ENCODE measurements around the gene GMDS.
"Not testable (repeated sequence)": the region's sequence is repeated elsewhere in the genome, so short reads cannot be mapped to it uniquely, and the experiment has no call there.

The GMDS gene

DNA sequence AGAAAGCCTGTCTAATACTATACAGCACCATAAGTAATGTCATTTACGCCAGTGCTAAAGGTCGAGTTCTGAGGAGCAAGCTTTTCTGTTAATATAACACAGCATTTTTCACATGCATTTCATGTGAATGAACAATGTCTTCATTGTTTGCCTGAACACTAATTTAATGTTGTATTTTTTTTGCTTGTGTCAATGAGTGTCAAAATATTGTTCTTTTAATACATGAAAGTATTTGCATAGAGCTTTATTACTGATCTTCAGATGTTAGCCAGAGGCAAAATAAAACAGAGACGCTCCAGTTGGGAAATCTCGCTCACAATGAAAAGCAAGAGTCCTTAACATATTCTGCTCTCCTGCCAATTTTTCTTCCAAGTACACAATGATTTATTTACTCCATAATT lies 483.9 kb downstream of the GMDS start:
- peak; percentile 81 to 86 for DNase-seq

DNA sequence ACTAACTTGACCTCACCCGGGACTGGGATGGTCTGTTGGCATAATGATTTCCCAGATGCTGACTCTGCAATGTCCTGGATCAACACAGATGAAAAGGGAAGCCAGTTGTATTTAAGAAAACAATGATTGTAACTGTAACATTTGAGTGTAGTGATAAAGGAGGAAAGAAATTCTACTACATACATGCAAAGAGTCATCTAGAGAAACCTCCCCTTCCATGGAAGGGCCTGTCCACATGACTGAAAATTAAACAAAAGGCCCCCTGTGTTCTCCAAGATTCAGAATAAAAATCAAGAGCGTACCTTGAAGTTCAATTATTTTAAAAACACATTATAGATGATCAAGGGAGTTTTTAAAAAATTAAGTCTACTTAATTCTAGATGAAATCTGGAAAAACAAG lies 484.5 kb downstream of the GMDS start:
- DNase-seq: peak in 1 of 2 experiments; percentile 14

DNA sequence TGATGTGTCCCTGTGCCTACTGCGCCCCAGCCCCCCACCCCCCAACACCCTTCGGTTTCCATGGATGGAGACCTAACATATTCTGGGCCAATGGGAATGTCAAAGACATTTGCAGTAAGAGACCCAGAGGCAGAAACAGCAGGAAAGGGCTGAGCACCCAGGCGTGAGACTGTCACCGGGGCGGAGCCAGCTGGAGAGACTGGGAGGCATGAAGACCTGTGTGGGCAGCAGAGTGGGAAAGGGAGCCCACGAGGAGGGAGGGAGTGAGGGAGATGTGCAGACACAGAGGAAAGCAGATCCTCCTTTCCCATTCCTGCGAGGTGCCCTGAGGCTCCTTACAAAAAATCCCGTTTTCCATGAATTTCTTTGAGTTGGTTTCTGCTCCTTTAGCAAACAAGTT lies 485.5 kb downstream of the GMDS start:
- DNase-seq: peak in 1 of 2 experiments; percentile 44

- DNase-seq: no peak
Measured at GRCh38 chr6:1758076-1758679, 487.2 kb downstream of the GMDS start.

DNA sequence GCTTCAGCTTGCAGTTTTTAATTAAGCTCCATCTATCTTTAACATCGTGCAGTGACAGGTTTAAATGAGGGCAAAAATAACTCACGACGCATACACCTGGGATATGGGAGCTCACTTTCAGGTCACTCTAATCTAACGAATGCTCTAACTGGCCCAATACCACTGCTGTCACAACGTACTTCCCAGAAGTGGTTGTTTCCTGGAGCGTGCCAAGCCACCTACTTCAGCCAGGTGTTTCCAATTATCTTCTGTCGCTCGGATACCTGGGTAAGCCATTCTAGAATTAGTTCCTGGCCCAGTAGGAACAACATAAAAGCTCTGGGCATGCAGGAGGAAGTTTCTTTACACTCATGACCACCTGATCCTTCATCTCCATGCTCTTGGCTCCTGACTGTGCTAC lies 488.3 kb downstream of the GMDS start:
- peak in 1 of 2 experiments; percentile 18 for DNase-seq

DNA sequence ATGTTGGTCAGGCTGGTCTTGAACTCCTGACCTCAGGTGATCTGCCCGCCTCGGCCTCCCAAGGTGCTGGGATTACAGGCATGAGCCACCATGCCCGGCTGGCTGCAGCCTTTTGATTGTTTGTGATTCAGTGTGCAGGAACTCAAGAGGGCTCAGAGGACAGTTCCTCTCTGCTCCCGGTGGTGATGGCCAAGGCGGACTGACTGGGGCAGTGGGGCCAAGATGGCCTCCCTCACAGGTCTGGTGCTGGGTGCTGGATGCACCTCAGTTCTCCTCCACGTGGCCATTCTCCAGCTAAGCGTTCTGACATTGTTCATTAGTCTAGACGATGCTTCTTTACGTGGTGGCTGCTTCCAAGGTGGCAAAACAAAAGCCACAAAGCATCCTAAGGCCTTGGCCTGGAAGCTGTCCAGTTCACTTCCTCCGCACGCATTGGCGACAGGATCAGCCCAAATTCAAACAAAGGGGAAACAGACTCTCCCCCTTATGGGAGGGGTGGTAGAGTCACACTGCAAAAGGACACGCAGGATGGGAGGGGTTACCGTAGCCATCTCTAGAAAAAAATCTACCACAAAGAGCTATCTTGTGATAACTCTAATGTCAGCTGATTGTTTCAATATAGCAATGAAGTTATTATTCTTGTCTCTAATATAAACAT lies 488.8 kb downstream of the GMDS start:
- DNase-seq: no peak

DNA sequence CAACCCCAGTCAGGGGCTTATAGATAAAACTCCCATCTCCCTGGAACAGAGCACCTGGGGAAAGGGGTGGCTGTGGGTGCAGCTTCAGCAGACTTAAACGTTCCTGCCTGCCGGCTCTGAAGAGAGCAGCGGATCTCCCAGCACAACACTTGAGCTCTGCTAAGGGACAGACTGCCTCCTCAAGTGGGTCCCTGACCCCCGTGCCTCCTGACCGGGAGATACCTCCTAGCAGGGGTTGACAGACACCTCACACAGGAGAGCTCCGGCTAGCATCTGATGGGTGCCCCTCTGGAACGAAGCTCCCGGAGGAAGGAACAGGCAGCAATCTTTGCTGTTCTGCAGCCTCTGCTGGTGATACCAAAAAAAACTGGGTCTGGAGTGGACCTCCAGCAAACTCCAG lies 494.3 kb downstream of the GMDS start:
- not testable (repeated sequence) for DNase-seq

DNA sequence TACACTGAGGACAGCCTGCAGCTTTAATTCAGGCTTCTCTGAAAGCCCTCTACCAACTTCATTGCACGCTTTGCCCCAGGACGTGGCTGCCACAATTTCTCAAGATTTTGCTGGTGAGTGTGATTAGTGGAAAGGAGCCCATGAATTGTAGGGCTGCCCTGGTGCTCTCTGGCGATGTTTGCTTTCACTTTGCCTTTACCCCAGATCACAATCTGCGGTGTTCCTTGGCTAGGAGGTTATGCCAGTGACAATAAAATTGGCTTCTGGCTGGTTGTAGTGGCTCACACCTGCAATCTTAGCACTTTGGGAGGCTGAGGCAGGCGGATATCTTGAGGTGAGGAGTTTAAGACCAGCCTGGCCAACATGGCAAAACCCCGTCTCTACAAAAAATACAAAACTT lies 496.4 kb downstream of the GMDS start:
- no peak for DNase-seq

DNA sequence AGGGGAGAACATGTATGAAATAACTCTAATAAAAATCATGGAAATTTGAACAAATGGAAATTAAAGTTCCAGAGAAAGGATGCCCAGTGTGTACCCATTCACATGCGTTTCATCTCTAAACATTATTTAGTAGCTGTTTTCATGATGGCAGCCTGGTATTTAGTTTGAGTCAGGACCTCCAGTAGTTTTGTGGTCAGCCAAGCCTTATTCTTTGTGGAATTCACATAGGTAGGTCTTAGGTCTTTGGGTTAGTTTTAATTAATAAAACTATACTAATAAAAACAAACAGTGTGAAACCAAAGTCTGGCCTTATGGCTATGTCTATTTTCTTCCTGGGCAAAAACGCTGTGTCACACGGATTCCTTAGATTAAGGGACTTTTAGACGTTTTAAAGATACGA lies 497.9 kb downstream of the GMDS start:
- no peak for DNase-seq

DNA sequence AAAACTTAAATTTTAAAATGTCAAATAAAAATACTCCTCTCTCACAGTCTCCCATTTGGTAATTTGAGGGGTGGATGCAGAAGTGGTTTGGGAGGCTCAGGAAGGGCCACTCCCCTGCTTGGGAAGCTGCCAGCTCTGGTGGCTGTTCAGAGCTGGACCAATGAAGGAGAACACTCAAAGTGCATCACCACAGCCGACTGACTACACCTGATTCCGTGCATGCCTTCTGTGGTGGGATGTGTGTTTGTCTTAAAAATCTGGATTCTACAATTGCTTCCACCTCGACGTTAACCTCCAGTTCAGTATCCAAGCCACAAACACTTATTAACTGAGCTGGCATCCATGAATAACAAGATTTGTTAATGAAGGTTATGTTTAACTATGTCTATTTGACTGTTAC lies 498.4 kb downstream of the GMDS start:
- no peak for DNase-seq

DNA sequence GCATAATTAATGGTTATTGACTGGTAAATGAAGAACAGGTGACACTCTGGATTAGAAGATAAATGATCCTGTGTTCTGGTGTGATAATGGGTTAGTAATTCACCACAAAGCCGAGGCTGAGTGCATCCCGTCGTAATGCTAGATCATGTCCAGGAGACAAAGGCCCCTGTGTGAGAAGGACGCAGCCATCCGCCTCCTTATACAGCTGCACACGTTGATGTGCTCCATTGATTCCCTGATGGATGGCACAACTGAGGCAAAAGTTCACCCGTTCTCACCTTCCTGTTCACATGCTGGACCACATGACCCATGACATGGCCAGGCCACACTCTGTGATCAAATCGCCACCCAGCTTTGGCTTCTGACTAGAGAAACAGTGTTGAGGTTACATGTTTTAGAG lies 499.6 kb downstream of the GMDS start:
- peak in 1 of 2 experiments; percentile 16 for DNase-seq

GRCh38 chr6:1744543-1744942 lies 500.9 kb downstream of the GMDS start:
- no peak for DNase-seq

- DNase-seq: no peak
Measured at GRCh38 chr6:1739680-1740079, 505.7 kb downstream of the GMDS start.

GRCh38 chr6:1739220-1739619 lies 506.2 kb downstream of the GMDS start:
- no peak for DNase-seq

DNA sequence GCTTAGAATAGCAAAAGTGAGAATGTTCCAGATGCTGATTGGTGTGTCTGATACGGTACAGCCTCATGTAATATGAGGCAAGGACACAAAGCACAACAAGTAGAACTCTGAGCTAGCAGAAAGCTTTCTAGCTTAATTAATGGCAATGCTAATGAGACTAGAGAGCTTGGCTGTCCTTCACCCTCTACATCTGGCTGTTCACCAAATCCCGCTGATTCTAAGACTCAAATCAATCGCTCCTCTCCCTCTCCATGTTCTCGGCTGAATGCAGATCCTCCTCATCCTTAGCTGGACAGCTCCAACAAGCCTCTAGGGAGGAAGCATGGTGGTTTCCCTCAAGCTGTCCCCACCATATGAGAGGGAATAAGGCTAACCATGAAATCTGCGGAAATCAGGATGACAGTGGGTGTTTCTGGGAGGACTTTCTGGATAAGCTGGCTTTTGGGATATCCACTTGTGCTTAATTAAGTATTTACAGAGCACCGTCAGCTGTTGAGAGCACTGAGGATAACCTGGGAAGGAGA lies 506.8 kb downstream of the GMDS start:
- no peak for DNase-seq

DNA sequence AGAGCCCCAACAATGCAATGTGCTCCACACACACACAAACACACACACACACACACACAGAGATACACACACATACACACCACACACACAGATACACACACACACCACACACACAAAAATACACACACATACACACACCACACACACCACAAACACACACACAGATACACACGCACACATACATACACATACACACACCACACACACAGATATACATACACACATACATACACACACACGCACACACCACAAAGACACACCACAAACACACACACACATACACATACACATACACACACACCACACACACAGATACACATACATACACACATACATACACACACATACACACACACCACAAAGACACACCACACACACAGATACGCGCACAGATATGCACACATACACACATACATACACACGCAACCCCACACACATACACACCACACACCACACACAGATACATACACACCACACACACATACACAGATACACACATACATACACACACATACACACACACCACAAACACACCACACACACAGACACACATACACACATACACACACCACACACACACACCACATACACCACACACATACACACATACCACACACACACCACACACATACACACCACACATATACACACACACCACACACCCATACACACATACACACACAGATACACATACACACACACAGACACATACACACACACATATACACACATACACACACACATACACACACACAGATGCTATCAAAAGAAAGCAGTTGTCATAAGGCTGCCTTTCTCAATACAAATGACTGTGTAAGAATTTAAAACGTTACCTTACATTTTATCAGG lies 507.7 kb downstream of the GMDS start:
- no peak for DNase-seq

DNA sequence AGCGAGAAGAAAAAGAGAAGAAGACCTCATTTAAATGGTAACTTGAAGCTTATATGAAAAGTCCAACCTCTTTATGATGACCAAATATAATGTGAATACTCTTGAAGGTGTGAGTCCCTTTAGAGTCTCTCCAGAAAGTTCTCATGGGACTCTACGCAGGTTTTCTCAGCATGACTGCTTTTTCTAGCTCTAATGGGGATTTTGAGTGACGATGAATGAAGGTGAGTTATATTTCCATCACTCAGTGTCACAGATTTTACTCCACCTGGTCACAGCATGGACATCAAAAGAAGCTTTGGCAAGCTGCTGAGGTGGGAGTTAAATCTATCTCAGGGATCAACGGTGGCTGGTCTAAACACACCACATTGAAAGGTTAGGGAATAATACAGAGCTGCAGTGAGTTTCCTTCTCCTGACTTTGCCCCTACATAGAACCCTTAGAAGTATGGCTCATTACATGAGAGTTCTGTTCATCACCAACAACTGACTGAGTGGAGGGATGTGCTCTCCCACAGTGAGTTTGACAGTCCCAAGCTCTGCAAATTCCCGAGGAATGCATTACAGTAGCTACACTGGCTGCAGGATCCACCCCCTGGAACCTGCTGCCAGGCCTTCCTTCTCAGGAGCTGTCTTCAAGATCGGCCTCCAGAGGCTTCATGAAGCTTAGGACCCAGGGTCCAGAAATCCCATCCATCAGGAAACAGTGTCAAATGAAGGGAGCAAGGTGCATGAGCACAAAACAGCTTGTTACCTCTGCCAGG lies 508.9 kb downstream of the GMDS start:
- no peak for DNase-seq

DNA sequence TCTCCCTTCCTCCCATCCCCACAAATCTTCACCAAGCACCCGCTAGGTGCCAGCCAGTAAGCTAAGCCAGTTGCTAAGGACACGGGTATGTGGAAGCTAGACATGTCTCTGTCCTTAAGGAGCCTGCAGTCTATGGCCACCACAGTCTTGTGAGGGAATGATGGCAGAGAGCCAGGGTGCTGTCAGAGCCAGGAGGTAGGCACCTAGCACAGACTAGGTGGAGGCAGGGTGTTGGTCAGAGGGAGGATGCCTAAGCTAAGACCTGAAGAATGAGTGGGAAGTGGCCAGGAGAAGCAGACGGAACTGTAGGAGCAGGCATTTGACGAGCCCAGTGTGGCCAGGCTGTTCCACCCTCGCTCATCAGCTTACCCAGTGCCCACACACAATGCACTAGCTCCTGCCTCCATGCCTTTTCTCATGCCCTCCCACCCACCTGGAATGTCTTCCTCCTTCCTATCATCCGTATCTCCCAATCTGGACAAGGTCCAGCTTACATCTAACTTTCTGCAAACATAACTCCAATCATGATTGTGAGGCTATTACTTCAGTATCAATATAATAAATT lies 510.1 kb downstream of the GMDS start:
- DNase-seq: no peak

GRCh38 chr6:1730882-1731281 lies 514.5 kb downstream of the GMDS start:
- DNase-seq: no peak

DNA sequence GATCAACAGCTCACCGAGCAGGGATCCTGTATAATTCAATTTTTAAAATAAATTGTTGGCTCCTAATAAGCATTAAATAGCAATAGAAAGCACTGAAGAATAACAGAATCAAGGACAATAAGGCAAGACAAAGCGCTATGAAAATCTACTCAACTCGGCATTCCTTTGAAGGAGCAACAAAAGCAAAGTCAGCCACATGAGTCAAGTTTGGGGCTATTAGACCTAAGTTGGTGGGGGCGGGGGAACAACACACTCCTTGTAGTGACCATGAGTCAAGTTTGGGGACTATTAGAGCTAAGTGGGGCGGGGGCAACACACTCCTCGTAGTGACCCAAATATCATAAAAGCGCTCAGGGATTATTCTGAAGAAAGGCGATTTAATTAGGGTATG lies 515.7 kb downstream of the GMDS start:
- DNase-seq: no peak

GRCh38 chr6:1729133-1729749 lies 516.2 kb downstream of the GMDS start:
- no peak for DNase-seq

- DNase-seq: peak in 1 of 2 experiments; percentile 11
Measured at GRCh38 chr6:1726341-1726768, 519.0 kb downstream of the GMDS start.
